Stomach (tissue), 9 donors: Measurements from ENCODE around the gene ZPBP2. TPM values are rescaled to one million over a fixed set of nuclear protein-coding genes. Genes with fewer than 3 reads are reported as not detected.
A peak's percentile ranks its signal among the peaks of the same experiment; 100 is the strongest.
"Not testable (repeated sequence)": the region's sequence is repeated elsewhere in the genome, so short reads cannot be mapped to it uniquely, and the experiment has no call there.

Experiments used
- DNase-seq, 2 donors: peaks; one replicate each; pipeline versions ENCODE4 v3.0.0 to v3.0.0-alpha.2; 2013 to 2019
- H3K27ac ChIP-seq, 5 donors: fragments of 200-600 bp in 4 of 5; sonication (generic) in 4 of 5; one replicate each; pipeline ENCODE4 v1.5.1; 2013 to 2019; ENCODE audit warnings: mild to moderate bottlenecking in 1 of 5, moderate library complexity in 1 of 5
- H3K27me3 ChIP-seq, 3 donors: fragments of 200-600 bp; sonication (generic); one replicate each; pipeline ENCODE4 v1.5.1; 2017 to 2019; ENCODE audit warnings: mixed run types in 1 of 3
- H3K36me3 ChIP-seq, 4 donors: fragments of 200-600 bp; sonication (generic); 1 replicate in 3 of 4; 2 replicates in 1 of 4; pipeline ENCODE4 v1.5.1; 2016 to 2019
- H3K4me1 ChIP-seq, 4 donors: fragments of 200-600 bp; sonication (generic); one replicate each; pipeline ENCODE4 v1.5.1; 2016 to 2019
- H3K4me3 ChIP-seq, 4 donors: fragments of 200-600 bp; sonication (generic) in 3 of 4; one replicate each; pipeline ENCODE4 v1.5.1; 2016 to 2019; ENCODE audit warnings: mild to moderate bottlenecking in 1 of 4
- H3K9me3 ChIP-seq, 4 donors: fragments of 200-600 bp; sonication (generic); one replicate each; pipeline ENCODE4 v1.5.1; 2016 to 2019
- CTCF ChIP-seq, 7 experiments: fragments of 450-650 bp in 4 of 7; fragments of 200-600 bp in 3 of 7; sonication (generic) in 3 of 7; IDR thresholded peaks; one replicate each; pipeline ENCODE4 v1.5.1; 2016 to 2019; ENCODE audit warnings: antibody characterized with exemption in 7 of 7, control low read depth in 2 of 7, mild to moderate bottlenecking in 1 of 7
- EP300 ChIP-seq: sonication (generic); formaldehyde crosslinking; IDR thresholded peaks from one replicate; pipeline ENCODE4 v1.6.1; 2017; ENCODE audit warnings: antibody characterized with exemption
- POLR2A ChIP-seq, 4 donors: fragments of 450-650 bp; IDR thresholded peaks; one replicate each; pipeline ENCODE4 v1.6.1; 2016; ENCODE audit warnings: antibody characterized with exemption in 4 of 4, control low read depth in 2 of 4, mild to moderate bottlenecking in 1 of 4, moderate library complexity in 1 of 4
- POLR2AphosphoS5 ChIP-seq, 3 donors: sonication (generic); formaldehyde crosslinking; IDR thresholded peaks; one replicate each; pipeline ENCODE4 v1.6.1; 2016; ENCODE audit warnings: antibody characterized with exemption in 3 of 3
- WGBS, 5 donors: extraction: QIAGEN DNeasy Blood & Tissue Kit in 3 of 5; methylation state at CpG; one replicate each; pipeline versions ENCODE4 v1.1.5 to v1.1.7; 2013 to 2018; 5-methylcytosine and 5-hydroxymethylcytosine counted together
- intact Hi-C: fragments of 100-400 bp; cut with DNase I; formaldehyde crosslinking; loops from one replicate; pipeline ENCODE4 v1.15.1; 2023; ENCODE audit warnings: low total_unique reads
- polyA plus RNA-seq, 3 donors: library from polyadenylated mRNA; stranded (reverse); fragments of 200-250 nt; gene quantifications; one replicate each; pipeline ENCODE4 v1.2.3, GENCODE V29; 2013
- total RNA-seq, 5 donors: library from RNA; depleted of rRNA; stranded (reverse); fragments of >200 nt; gene quantifications; one replicate each; pipeline versions ENCODE4 v1.1.0 to v1.2.3, GENCODE V29; 2014 to 2016
- donor health status: healthy with polysubstance abuse.
- donor health status: Bipolar disorder and iron deficiency.
- donor health status: healthy.

The ZPBP2 gene
- total and polyA plus RNA-seq, 8 donors = not detected

GRCh38 chr17:39872751-39873150 is 4.7 kb downstream of the ZPBP2 start:
- H3K4me1 ChIP-seq = peaks cover 0 to 8% (median 0%) of the 10 kb centered on the region in 4 donors
- H3K4me3 ChIP-seq = no peak overlapping the region
- peaks cover 0 to 16% (median 6%) of the 10 kb centered on the region in 3 donors for H3K27me3 ChIP-seq
- WGBS, 5 donors = 46 to 77% (median 47%) methylated on average over 2 of the region's 2 CpGs
- peak in 1 of 2 donors; percentile 13 for DNase-seq
- intact Hi-C loops = no loop called here
- TF ChIP-seq POLR2AphosphoS5 (IDR thresholded peaks at IDR 0.05) (no peak), CTCF (IDR thresholded peaks at IDR 0.05) (no peak), EP300 (no peak), POLR2A (IDR thresholded peaks at IDR 0.05) (no peak)
- H3K36me3 ChIP-seq = no peaks in the 10 kb centered on the region
- H3K27ac ChIP-seq = no peak overlapping the region
- peaks cover under 1 to 8% (median 6%) of the 10 kb centered on the region in 4 donors for H3K9me3 ChIP-seq

GRCh38 chr17:39886102-39886501 is 18.1 kb downstream of the ZPBP2 start:
- peaks cover 0 to 33% (median 0%) of the 10 kb centered on the region in 3 donors for H3K27me3 ChIP-seq
- DNase-seq = not testable (repeated sequence)
- 34 to 54% (median 49%) methylated on average over 5 of the region's 5 CpGs for WGBS, 5 donors

GRCh38 chr17:39887078-39887477 is 19.1 kb downstream of the ZPBP2 start:
- no peaks in the 10 kb centered on the region for H3K36me3 ChIP-seq
- H3K27me3 ChIP-seq = peaks cover 0 to 37% (median 0%) of the 10 kb centered on the region in 3 donors
- H3K9me3 ChIP-seq = no peaks in the 10 kb centered on the region
- no peak overlapping the region for H3K4me3 ChIP-seq
- intact Hi-C loops = no loop called here
- TF ChIP-seq EP300 = no peak
- TF ChIP-seq POLR2A (IDR thresholded peaks at IDR 0.05) = no peak
- no peak for TF ChIP-seq CTCF (IDR thresholded peaks at IDR 0.05)
- no peak for TF ChIP-seq POLR2AphosphoS5 (IDR thresholded peaks at IDR 0.05)
- no peak for DNase-seq
- no peak overlapping the region for H3K27ac ChIP-seq
- peaks cover 0 to 10% (median 4%) of the 10 kb centered on the region in 4 donors for H3K4me1 ChIP-seq

More at GRCh38 chr17:39886102-39886501, 18.1 kb downstream of the ZPBP2 start:
- H3K4me3 ChIP-seq, H3K36me3 ChIP-seq, intact Hi-C loops, H3K4me1 ChIP-seq, H3K27ac ChIP-seq, H3K9me3 ChIP-seq: not testable (repeated sequence)

GRCh38 chr17:39889200-39889599 is 21.2 kb downstream of the ZPBP2 start:
- Histone ChIP-seq H3K4me3 (no peak overlapping the region), H3K36me3 (no peaks in the 10 kb centered on the region), H3K9me3 (no peaks in the 10 kb centered on the region), H3K27me3 (peaks cover 0 to 51% (median 0%) of the 10 kb centered on the region in 3 donors), H3K4me1 (peaks cover 0 to 10% (median 4%) of the 10 kb centered on the region in 4 donors), H3K27ac (no peak overlapping the region)
- WGBS, 5 donors = 12 to 46% (median 16%) methylated on average over 2 of the region's 2 CpGs
- no peak for DNase-seq
- TF ChIP-seq EP300 = no peak
- TF ChIP-seq CTCF (IDR thresholded peaks at IDR 0.05) = no peak
- TF ChIP-seq POLR2A (IDR thresholded peaks at IDR 0.05) = no peak
- no peak for TF ChIP-seq POLR2AphosphoS5 (IDR thresholded peaks at IDR 0.05)
- intact Hi-C loops = no loop called here

- Histone ChIP-seq H3K36me3 (no peaks in the 10 kb centered on the region), H3K9me3 (no peaks in the 10 kb centered on the region), H3K4me1 (peaks cover 0 to 2% (median under 1%) of the 10 kb centered on the region in 4 donors), H3K27me3 (peaks cover 0 to 29% (median 0%) of the 10 kb centered on the region in 3 donors), H3K4me3 (no peak overlapping the region), H3K27ac (no peak overlapping the region)
- intact Hi-C loops = no loop called here
- no peak for DNase-seq
- WGBS, 5 donors = 17 to 29% (median 25%) methylated on average over 3 of the region's 3 CpGs
- TF ChIP-seq CTCF (IDR thresholded peaks at IDR 0.05) (no peak), EP300 (no peak), POLR2AphosphoS5 (IDR thresholded peaks at IDR 0.05) (no peak), POLR2A (IDR thresholded peaks at IDR 0.05) (no peak)
Observed at GRCh38 chr17:39894681-39895376, 26.8 kb downstream of the ZPBP2 start.
